HPDE6-E6E7 (cell line): ENCODE measurements around the gene PPT2.
"Not testable (repeated sequence)": the region's sequence is repeated elsewhere in the genome, so short reads cannot be mapped to it uniquely, and the experiment has no call there.

ENCODE experiments used
- DNase-seq: peaks from one replicate; pipeline ENCODE4 v3.0.0; 2011; ENCODE audit warnings: missing footprints; ENCODE audit errors: extremely low spot score

Gene PPT2

DNA sequence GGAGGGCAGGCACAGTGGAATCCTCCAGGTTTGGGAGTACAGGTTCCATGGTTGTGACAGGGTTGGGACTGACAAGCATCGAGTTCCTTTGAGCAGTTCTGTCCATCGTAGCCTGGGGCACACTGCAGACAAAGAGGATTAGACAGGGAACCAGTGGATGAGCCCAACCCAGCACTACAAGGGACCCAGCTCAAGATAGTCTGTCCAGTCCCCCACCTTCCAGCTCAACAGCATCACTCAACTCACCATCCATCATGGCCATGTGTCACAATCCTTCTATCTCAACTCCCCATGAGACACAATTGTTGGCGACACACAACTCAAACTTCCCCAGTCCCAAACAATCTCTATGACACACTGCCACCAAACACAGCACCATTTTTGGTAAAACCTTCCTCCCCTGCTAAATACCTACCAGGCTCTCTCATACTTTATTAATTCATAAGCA lies 50.4 kb downstream of the PPT2 start:
- DNase-seq: no peak

DNA sequence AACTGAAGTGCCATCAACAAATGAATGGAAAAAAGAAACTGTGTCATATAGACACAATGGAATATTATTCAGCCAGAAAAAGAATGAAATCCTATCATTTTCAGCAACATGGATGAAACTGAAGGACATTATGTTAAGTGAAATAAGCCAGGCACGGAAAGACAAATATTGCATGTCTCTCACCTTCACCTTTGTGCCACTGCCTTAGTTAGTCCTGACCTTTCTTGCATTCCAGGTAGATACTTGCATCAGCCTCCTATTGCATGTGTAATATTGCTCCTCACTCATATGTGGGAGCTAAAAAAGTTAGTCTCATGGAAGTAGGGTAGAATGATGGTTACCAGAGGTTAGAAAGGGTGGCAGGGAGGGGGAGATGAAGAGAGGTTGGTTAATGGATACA lies 55.1 kb downstream of the PPT2 start:
- no peak for DNase-seq

DNA sequence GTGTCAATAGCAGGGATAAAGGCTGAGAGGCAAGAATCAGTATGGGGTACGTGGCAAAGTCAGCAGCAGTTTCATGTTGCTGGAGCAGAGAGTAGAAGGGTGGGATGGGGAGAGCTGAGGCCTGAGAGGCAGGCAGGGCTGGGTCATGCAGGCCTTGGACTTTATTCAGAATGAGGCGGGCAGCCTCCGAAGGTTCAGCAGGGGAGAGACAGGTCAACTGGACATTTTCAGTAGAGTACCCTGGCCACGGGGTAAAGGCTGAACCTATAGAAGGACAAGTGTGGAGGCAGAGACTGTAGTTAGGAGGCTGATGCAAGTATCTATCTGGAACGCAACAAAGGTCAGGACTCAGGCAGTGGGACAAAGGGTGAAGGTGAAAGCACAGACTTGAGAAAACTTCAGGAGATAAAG lies 56.3 kb downstream of the PPT2 start:
- no peak for DNase-seq

DNA sequence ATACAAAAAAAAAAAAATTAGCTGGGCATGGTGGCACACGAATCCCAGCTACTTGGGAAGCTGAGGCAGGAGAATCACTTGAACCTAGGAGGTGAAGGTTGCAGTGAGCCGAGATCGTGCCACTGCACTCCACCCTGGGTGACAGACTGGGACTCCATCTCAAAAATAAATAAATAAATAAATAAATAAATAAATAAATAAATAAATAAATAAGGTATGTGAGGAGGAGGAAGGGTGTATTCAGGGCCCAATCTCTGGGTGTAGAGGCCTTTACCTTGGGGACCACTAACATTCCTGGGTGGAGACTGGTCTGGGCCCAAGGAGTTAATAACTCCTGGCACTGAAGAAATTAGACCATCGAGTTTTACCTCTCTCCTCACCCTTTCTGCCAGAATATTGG lies 57.5 kb downstream of the PPT2 start:
- not testable (repeated sequence) for DNase-seq

DNA sequence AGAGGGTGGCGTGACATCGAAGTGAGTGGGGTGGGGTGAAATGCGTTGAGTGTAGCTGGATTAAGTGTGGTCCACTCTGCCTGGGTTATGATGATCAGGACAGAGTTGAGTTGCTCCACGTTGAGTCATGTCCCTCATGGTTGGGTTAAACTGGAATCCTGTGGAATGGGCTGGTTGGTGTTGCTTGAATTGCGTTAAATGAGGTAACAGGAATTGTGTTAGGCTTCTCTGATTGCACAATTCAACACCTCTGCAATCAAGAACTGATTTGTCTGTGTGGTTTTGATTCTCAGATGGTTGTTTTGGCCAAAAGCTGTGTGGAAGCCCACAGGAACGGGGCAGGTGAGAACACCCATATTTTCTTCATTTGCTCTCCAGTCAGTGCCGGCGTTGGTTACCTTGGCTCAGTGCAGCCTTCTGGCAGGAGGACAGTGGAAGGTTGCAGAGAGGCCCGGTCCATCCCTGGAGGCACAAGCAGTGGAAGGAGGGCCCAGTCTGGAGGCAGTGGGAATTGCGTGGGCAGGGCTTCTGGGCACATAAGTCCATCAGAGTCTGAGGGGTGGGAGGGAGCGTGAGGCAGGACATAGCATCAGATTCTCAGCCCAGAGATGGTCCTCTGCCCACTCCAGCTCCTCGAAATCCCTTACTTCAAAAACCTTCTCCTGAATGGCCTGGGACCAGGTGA lies 58.3 kb downstream of the PPT2 start:
- no peak for DNase-seq
